HG03460 (cell line): ENCODE measurements around the gene COQ3.

Source experiments
- ATAC-seq: cut with Tn5 transposase; IDR thresholded peaks from one replicate; pipeline ENCODE4 v1.9.1; 2021; ENCODE audit not compliant: unreplicated experiment

The COQ3 gene, protein sequence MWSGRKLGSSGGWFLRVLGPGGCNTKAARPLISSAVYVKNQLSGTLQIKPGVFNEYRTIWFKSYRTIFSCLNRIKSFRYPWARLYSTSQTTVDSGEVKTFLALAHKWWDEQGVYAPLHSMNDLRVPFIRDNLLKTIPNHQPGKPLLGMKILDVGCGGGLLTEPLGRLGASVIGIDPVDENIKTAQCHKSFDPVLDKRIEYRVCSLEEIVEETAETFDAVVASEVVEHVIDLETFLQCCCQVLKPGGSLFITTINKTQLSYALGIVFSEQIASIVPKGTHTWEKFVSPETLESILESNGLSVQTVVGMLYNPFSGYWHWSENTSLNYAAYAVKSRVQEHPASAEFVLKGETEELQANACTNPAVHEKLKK

DNA sequence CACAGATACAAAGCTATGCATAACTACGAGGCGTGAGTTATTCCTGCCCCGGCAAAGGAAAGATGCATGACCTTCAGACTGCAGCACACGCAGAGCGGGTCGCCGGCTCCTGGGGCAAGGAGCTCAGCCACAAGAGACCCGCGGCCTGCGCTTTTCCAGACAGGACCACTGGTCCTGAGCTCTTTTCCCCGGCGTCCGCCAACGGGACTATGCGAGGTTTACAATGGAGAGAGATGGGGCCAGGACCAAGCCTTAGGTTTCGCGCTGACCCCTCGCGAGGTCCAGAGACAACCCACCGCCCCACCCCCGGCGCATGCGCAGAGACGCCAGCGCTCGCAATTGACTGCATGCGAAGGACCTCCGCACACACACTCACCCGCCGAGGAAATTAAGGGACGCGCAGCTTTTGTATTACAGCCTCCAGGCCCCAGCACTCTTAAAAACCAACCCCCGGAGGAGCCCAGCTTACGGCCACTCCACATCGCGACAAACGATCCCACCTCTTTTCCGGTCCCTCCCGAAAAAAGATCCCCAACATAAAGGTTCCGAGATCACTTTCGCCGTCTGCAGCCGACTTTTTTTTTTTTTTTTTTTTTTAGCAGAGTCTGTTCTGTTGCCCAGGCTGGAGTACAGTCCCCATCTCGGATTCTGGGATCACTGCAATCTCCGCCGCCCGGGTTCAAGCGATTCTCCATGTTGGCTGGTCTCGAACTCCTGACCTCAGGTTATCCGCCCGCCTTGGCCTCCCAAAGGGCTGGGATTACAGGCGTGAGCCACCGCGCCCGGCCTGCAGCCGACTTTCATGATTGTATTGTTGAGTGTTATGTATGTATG is at the start of gene COQ3:
Gene COQ3, minus strand, starts transcription at position 498 of the 834 bp plus-strand sequence. Its CDS starts 16 bp downstream, at position 482.
- ATAC-seq = peak; percentile 66

DNA sequence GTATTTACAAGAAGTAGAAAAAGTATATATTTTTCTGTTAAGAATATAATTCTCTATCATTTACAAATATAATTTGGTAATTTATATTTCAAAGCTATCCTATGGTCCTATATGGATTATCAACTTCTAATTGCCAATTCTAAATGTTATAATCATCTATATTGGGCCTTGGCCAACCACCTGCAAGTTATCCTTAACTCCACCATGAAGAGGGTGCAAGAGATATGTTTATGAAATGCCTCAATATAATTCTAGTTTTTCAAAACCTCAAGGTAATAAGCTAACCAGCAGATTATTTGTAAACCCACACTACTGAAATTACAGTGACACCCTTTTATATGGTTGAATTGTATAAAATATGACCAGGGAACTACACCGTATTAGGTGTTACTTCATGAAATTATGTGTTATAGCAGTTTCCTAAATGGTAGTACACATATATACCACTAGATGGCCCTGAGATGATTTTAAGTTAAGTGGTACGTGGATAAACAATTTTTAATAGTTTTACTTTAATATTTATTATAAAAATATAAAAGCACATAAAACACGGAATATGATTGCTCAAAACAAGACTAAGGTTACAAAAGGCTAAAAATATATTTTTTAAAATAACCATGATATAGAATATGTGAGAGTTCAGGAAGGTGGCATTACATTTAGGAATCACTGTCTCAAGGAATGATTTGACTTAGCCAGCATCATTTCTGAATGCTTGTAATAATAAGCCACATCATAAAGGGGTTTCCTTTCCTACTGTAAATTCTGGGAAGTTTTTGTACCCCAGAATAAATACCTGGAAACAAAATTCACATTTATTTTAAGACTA is 40.9 kb upstream of the COQ3 start:
- ATAC-seq = peak; percentile 88

DNA sequence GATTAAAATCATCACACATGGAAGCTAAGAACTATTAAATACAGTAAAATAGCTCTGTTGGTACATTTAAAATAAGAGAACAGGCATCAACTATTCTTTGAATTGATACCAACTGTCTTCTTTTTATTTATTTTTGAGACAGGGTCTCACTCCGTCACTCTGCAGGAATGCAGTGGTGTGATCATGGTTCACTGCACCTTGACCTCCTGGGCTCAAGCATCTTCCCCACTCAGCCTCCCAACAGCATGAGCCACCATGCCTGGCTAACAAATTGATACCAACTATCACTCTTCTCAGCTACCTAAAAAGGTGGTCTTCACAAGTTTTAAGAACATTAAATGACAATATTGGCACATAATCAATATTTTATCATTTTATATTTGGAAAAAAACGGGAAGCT is 38.9 kb upstream of the COQ3 start:
- no peak for ATAC-seq

DNA sequence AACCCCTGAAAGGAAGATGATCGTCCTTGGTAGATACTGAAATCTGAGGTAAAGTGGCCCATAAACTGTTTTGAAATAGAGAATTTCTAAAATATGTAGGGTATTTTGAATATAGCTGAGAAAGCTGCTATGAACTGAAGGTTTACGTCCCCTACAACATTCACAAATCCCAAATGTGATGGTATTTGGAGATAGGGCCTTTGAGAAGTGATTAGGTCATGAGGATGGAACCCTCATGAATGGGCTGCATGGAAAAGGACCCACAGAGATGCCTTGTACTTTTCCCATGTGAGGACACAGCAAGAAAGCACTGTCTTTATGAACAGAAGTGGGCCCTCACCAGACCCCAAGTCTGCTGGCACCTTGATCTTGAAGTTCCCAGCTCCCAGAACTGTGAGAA is 37.9 kb upstream of the COQ3 start:
- no peak for ATAC-seq

DNA sequence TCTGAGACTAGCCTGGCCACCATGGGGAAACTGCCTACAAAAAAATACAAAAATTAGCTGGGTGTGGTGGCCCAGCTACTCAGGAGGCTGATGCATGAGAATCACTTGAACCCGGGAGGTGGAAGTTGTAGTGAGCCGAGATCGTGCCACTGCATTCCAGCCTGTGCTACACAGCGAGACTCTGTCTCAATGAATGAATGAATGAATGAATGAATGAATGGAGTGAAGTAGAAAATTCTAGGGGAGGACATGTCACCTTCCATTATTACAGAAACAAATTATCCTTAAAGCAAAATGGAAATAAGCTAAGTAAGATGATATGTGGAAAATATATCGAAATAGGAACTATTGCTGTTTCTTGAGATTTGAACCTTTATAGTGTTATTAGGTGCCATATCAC is 34.0 kb upstream of the COQ3 start:
- no peak for ATAC-seq

DNA sequence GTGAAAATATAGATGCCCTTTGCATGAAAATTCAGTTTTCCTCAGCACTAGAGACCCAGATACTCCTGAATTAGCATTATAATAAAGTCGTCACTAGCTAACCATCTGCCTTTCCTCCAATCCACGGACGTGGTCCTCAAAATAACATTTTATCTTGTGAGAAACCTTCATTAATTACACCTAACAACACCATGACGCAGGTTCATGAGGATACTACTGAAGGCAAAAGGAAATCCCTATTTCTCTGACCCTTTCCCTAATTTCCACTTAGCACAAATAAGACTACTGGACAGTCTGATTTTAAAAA is 32.4 kb upstream of the COQ3 start:
- ATAC-seq = no peak

DNA sequence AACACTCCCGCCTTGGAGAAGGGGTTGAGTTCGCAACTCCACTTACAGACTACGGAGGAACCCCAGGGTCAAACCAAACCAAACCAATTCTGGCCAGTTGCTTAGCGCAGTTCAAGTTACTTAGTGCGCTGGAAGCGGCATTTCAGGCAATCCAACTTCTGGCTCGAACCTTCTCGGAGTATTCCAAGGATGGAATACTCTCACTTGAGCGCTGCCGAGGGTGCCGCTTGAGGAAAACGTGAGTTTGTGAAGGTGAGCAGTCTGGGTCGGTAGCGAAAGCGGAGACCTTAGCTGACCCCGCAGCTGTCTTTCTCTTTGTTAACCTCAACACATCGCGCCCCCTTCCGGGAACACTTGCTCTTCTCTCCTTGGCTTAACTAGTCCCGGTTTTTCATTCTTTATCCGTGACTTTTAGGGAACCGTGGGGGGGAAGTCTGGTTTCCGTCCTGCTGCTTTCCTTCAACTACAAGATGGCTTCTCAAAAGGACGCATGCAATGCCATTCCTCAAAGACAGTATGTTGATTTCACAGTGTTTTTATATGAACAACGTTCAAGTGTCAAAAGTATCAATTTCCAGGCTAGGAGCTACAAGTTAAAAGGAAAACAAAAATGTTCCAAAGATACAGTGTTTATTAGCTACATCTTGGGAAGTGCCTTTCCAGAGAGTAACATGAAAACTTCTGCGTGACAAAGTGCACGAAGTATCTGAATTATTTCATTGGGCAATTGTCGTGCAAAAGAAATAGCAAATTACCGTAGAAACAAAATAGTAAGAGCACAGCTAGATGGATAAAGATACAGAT is 31.9 kb upstream of the COQ3 start:
- peak; percentile 48 for ATAC-seq

DNA sequence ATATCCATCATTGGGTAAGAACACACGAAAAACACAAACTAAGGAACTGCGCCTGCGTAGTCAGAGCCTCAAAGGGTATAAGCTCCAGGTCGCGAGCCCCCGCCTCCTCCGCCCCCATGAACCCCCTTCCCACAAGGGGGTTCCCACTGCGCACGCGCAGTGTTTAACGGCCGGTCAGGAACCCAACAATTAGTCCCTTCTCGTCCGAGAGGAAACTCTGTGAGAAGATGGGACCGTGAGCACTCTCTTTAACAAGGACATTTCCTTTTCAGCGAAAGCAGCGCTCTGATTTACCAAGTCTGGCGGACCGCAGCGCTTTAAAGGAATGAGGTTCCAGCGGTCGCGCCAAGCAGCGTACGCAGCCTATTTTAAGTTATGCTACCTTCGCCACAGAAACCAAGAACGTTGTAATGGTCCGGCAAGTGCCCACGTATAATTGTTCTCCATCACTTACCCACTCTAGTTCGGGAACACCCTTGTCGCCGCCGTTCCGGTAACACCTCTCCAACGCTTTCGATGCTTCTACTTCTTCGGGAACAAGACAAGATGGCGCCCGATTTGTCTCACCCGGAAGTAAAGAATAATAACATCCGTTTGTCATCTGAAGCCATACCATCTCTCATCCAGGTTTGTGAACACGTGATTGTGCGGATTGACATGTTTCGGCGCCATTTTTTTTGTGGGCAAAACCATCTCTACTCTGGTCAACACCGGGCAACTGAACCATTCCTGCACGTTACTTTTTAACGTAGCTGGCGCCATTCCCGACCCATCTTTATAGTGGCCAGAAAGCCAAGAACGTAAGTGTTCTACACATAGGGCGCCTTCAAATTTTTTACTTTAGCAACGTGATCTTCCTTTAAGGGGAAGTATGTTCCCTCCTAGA is 31.0 kb upstream of the COQ3 start, which contains the start of gene PNISR:
Gene PNISR, minus strand, starts transcription at position 548 of the 886 bp plus-strand sequence. CDS start 10,649 bp downstream, outside the sequence.
- peak; percentile 85 for ATAC-seq

DNA sequence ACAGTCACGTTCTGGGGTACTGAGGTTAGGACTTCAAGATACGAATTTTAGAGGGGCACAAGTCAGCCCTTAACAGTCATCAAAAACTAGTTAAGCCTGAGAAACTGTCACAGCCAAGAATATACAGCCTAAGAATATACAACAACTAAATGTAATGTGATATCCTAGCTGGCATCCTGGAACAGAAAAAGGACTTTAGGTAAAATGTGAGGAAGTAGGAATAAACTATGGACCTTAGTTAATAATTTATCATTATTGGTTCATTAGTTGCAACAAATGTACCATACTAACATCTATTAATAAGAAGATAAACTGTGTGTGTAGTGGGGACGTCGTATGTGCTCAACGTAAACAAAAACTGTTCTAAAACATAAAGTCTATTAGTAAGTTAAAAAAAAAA is 30.0 kb upstream of the COQ3 start:
- no peak for ATAC-seq

DNA sequence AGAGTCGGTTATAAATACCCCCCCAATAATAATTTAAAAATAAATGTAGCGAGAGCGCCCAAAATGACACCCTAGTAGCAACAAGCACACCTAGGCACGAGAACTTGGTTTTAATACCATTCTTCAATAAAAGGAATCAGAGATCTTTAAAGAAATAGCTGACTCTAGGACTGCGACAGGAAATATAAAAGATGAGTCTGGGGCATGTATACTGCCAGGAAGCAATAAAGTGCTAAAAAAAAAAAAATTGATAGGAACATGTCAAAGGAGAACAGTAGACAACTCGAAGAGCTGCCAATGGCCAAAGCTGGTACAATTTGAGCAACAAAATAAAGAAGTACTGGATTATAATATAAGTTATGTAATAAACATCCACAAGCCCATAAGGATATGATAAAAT is 28.9 kb upstream of the COQ3 start:
- ATAC-seq = no peak

DNA sequence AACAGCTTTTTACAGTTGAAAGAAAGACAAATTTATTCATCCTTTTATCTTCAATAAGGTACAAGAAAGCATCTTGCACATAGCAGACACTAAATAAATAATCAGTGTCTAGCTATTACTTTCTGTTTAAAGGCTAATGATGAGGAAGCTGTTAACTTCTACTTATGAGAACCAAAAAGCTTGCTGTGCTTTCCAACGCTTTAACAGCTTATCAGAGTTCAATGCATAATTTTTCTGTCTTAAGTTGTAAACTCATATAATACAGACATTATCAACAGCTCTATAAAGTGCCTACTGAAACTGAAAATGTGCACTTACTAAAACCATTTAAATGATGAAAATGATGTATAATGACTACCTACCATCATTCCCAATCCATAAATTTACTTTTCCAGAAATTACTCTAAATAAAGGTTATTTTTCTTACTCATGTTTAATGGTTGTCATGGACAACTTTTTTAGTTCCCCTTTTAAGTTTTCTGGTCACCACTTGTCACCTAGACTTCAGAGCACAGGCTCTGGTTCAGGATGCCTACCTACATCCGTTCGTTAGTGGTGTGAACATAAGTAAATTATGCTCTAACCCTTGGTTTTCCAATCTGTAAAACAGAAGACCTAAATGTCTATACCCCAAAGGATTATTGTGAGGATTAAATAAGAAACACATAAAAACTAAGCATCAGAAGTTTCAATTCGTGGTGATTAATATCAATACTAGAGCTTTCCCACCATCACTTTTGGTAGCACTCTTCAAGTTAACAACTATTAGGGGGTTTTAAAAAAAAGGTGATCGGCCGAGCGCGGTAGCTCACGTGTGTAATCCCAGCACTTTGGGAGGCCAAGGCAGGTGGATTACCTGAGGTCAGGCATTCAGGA is 23.1 kb upstream of the COQ3 start:
- ATAC-seq = peak; percentile 83

DNA sequence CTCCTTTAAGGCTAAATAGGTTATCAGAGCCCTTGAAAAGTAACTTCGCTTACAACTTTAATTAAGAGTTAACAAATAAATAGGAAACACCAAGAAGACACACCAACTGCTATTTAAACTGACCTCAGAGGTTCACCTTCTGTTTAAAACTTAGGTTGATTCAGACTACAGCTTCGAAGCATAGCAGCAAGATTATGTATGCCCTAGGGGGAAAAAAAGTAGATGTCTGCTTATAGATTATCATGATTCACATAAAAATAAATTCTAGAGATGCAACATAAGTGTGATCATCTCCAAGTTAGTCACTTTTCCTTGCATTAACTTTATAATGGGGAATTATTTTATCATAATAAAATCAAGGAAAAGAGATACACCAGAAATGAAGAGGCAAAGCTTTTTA is 22.2 kb upstream of the COQ3 start:
- no peak for ATAC-seq

DNA sequence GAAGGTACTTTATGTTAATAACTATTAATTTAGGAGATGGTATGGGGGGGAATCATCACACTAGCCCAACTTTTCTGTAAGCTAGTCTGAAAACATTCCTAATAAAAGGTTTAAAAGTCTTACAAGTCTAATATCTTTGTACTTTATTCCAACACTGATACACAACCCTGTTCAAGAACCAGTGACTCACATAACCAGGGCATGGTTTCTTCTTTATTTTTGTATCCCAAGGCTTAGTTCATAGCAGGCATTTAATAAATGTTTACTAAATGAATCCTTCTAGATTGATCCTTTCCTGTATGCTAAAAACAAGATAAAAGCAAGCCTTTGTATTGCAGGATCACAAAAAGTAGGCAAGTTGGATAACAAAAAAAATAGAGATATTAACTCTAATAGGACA is 21.5 kb upstream of the COQ3 start:
- no peak for ATAC-seq

DNA sequence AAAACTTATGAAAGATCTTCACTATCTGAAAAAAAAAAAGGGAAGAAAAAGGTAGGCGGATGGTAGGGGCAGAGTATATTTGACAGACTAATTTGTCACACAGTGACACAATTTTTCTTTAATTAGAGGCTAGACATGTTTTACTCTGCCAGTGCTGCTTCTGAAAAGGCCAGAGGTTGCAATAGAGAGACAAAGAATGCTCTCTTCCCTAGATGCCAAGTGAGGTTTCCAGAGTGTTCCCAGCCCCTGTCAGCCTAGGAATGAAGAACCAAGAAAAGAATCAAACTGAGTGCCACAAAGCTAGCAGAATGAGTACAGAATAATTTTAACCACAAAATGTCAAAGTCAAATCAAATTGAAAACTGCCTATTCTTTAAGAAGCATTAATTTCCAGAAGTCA is 18.1 kb upstream of the COQ3 start:
- no peak for ATAC-seq

DNA sequence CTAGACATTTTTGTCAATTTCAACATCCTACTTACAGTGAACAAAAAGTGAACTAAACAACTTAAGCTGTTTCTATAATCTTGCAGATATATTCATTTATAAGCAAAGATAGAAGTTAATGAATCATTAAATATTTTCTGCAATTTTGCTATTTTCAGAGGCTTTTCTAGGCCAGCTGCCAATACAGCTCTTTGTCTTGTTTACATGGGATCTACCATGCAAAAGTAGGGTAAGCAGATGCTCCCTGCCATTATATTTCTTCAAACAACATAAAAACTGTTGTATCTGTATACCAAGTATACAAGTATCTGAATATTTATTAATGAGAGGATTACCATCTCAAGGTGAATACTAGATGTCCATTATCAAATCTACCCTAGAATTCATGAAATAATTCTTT is 15.7 kb upstream of the COQ3 start:
- ATAC-seq = no peak

DNA sequence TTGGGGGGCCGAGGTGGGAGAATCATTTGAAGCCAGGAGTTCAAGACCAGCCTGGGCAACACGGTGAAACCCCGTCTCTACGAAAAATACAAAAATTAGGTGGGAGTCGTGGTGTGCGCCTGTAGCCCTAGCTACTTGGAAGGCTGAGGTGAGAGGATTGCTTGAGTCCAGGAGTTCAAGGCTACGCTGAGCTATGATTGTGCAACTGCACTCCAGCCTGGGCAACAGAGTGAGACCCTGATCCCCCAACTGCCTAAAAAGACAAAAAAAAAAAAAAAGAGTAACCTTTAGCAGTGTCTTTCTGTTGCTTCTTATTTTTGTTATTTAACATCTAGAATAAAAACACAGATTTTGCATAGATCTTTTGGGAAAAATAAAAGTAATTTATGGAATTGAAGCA is 13.1 kb upstream of the COQ3 start:
- no peak for ATAC-seq

DNA sequence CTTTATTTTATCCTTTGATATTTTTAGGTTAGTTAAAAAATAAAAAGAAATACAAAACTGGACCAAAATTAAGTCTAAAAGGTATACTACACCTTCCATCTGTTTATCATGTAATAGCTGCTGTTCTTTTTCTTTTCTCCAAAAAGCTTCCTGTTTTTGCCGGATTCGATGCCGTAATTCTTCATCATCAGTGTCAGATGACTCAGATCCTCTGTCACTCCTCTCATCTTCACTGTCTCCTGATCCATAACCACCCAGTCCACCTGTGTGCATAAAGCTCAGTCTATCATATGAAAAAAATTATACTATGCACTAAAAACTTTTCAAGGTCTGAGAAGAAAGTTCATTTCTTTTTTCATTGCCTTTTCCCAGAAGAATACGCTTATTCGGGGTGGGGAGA is 8.5 kb upstream of the COQ3 start:
- ATAC-seq = no peak

DNA sequence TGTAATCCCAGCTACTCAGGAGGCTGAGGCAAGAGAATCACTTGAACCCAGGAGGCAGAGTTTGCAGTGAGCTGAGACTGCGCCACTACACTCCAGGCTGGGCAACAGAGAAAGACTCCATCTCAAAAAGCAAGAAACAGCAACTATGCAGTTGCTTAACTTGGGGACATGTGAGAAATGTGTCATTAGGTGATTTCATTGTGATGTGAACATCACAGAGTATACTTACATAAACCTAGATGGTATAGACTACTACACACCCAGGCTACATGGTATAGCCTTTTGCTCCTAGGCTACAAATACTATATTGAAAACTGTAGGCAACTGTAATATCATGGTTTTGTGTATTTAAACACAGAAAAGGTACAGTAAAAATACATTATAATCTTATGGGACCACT is 3.3 kb upstream of the COQ3 start:
- no peak for ATAC-seq

DNA sequence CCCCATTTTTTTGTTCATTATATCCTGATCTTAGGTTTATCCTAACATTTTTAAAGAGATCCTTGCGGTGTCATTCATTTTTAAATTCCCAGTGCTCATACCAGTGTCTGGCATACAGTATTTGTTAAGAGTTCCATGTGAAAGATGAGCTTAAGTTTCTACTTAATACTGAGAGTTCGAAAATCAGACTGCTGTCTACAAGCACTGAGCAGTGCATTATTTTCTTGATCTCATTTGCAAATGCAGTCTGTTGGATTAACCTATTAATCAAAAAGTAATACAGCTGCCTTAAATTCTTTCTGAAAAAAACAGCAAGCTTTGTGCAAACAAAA is 663 bp downstream of the COQ3 start:
- peak; percentile 10 for ATAC-seq
